Measurements from ENCODE around the gene PLCD4. TPM values are rescaled to one million over a fixed set of nuclear protein-coding genes. Genes with fewer than 3 reads are reported as not detected.

Gene PLCD4
- polyA plus RNA-seq, 1 of the 3 experiments (the other 2 are of a cell fraction), result 8.5 TPM

DNA sequence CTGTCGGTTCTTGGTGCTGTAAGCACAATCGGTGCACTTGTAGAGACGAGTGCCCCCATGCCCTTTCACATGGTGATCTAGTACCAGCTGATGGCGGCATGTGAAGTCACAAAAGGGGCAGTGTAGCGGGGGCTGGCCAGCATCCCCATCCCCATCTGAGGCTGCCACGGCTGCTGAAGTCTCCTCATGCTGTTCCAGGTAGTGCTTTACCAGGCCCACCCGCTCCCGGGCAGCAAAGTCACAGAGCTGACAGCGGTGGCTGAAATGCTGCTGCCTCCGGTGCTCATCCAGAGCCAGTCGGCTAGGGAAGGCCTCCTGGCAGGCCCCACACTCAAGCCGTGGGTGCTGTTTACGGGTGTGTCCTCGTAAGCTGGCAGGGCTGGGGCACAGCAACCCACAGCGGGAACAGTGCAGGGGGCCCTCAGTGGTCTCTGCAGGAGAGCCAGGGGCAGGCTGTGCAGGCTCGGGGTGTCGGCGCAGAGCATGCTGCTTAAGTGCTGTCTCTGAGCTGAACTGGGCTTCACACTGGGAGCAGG lies 34.5 kb downstream of the PLCD4 start:
- no peak overlapping the region for H3K27ac ChIP-seq (ENCODE audit: low read depth in 2 of 2, low read length in 1 of 2)
- H4K20me1 ChIP-seq (ENCODE audit: insufficient read depth), result no peaks in the 10 kb centered on the region
- no peak overlapping the region for H2AFZ ChIP-seq (ENCODE audit: low read depth)
- no peak overlapping the region for H3K4me3 ChIP-seq (ENCODE audit: low read depth in 2 of 2, low read length in 1 of 2)
- TF ChIP-seq EZH2phosphoT487 (IDR thresholded peaks at IDR 0.05; ENCODE audit: borderline replicate concordance, low read depth), result no peak
- no peak for TF ChIP-seq FOSL2 (IDR thresholded peaks at IDR 0.05; ENCODE audit: borderline replicate concordance, low read depth)
- TF ChIP-seq NRF1 (IDR thresholded peaks at IDR 0.05; ENCODE audit: low read depth, low read length), result no peak
- no peak for TF ChIP-seq NFIC (IDR thresholded peaks at IDR 0.05; ENCODE audit: borderline replicate concordance)
- no peak for TF ChIP-seq EP300 (IDR thresholded peaks at IDR 0.05; ENCODE audit: borderline replicate concordance in 1 of 2, low read depth in 1 of 2, low read length in 1 of 2)
- TF ChIP-seq JUND (IDR thresholded peaks at IDR 0.05), result no peak
- no peak for TF ChIP-seq RCOR1 (IDR thresholded peaks at IDR 0.05; ENCODE audit: low read length)
- TF ChIP-seq POLR2AphosphoS5 (IDR thresholded peaks at IDR 0.05; ENCODE audit: low read depth, low read length), result no peak
- TF ChIP-seq, protein P1, sequence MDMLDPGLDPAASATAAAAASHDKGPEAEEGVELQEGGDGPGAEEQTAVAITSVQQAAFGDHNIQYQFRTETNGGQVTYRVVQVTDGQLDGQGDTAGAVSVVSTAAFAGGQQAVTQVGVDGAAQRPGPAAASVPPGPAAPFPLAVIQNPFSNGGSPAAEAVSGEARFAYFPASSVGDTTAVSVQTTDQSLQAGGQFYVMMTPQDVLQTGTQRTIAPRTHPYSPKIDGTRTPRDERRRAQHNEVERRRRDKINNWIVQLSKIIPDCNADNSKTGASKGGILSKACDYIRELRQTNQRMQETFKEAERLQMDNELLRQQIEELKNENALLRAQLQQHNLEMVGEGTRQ (IDR thresholded peaks at IDR 0.05; ENCODE audit: borderline replicate concordance, low read depth, low read length), result no peak
- no peak for TF ChIP-seq RAD21 (IDR thresholded peaks at IDR 0.05; ENCODE audit: low read length)
- TF ChIP-seq CTCF (IDR thresholded peaks at IDR 0.05), result no peak
- no peak for TF ChIP-seq FOXJ3 (CRISPR knock-in tag; IDR thresholded peaks at IDR 0.05)
- no peak for TF ChIP-seq SIN3A (IDR thresholded peaks at IDR 0.05; ENCODE audit: borderline replicate concordance, low read depth, low read length)
- no peak for TF ChIP-seq RXRA (IDR thresholded peaks at IDR 0.05; ENCODE audit: borderline replicate concordance, low read depth)
- TF ChIP-seq TEAD4 (IDR thresholded peaks at IDR 0.05; ENCODE audit: borderline replicate concordance, insufficient read depth), result no peak
- no peak for TF ChIP-seq PBX3 (IDR thresholded peaks at IDR 0.05)
- TF ChIP-seq SMC3 (IDR thresholded peaks at IDR 0.05; ENCODE audit: low read depth, low read length), result no peak
- TF ChIP-seq, protein P2, sequence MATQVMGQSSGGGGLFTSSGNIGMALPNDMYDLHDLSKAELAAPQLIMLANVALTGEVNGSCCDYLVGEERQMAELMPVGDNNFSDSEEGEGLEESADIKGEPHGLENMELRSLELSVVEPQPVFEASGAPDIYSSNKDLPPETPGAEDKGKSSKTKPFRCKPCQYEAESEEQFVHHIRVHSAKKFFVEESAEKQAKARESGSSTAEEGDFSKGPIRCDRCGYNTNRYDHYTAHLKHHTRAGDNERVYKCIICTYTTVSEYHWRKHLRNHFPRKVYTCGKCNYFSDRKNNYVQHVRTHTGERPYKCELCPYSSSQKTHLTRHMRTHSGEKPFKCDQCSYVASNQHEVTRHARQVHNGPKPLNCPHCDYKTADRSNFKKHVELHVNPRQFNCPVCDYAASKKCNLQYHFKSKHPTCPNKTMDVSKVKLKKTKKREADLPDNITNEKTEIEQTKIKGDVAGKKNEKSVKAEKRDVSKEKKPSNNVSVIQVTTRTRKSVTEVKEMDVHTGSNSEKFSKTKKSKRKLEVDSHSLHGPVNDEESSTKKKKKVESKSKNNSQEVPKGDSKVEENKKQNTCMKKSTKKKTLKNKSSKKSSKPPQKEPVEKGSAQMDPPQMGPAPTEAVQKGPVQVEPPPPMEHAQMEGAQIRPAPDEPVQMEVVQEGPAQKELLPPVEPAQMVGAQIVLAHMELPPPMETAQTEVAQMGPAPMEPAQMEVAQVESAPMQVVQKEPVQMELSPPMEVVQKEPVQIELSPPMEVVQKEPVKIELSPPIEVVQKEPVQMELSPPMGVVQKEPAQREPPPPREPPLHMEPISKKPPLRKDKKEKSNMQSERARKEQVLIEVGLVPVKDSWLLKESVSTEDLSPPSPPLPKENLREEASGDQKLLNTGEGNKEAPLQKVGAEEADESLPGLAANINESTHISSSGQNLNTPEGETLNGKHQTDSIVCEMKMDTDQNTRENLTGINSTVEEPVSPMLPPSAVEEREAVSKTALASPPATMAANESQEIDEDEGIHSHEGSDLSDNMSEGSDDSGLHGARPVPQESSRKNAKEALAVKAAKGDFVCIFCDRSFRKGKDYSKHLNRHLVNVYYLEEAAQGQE (IDR thresholded peaks at IDR 0.05; ENCODE audit: low read depth, low read length), result no peak
- ChIA-PET POLR2A (interaction anchor here (1.1 kb wide), 1 partner anchor 35 kb away, joined by 3 read pairs; the partner anchor contains the start of gene PLCD4), CTCF (interaction anchor here (1.2 kb wide), 1 partner anchor 23 kb away, joined by 3 read pairs; no protein-coding TSS in a partner anchor)
- H3K9me3 ChIP-seq, result no peaks in the 10 kb centered on the region
- peaks cover 32 to 78% of the 10 kb centered on the region in 2 experiments for H3K36me3 ChIP-seq (replicated peaks in 1 of 2; ENCODE audit: control insufficient read depth in 1 of 2, insufficient read depth in 2 of 2, low read length in 1 of 2)
- peaks cover 4% of the 10 kb centered on the region for H3K79me2 ChIP-seq (ENCODE audit: insufficient read depth)
- no peak overlapping the region for H3K4me2 ChIP-seq
- 95% methylated on average over 8 of the region's 18 CpGs for WGBS (ENCODE audit: low lambda C conversion rate)
- no peak overlapping the region for H3K9ac ChIP-seq
- no peak for DNase-seq
- no peaks in the 10 kb centered on the region for H3K4me1 ChIP-seq (ENCODE audit: control insufficient read depth in 1 of 2, insufficient read depth in 2 of 2, low read depth in 1 of 2, low read length in 1 of 2)
- no peaks in the 10 kb centered on the region for H3K9me2 ChIP-seq
- H3K27me3 ChIP-seq (ENCODE audit: insufficient read depth), result no peaks in the 10 kb centered on the region
- H3F3A ChIP-seq (replicated peaks; ENCODE audit: insufficient read depth), result peaks cover 6% of the 10 kb centered on the region

Data from SK-N-SH (cell line).